ENCODE measurements around the gene RPS26. TPM values are rescaled to one million over a fixed set of nuclear protein-coding genes. Genes with fewer than 3 reads are reported as not detected.

Gene RPS26
- total and polyA plus RNA-seq, 9 of the 15 experiments (the other 6 are each of a cell fraction or from before 2014, with no cell fraction given), result 70.2 to 1,589 (median 852) TPM

GRCh38 chr12:56010111-56010570 lies 31.6 kb upstream of the RPS26 start (continued):
- peak in 1 of 2 experiments; percentile 63; a peak in 2 of 4 replicates for TF ChIP-seq ZNF318 (IDR thresholded peaks at IDR 0.05; ENCODE audit: borderline replicate concordance in 1 of 2, low read depth in 1 of 2)
- TF ChIP-seq NR2F6 (CRISPR knock-in tag; IDR thresholded peaks at IDR 0.05), result no peak
- 0 out of 2 replicates have a peak, but pooled peaks have one; percentile 24 for TF ChIP-seq TCFL5 (CRISPR knock-in tag; conservative IDR thresholded peaks at IDR 0.05)
- no peak for TF ChIP-seq ZNF436 (CRISPR knock-in tag; IDR thresholded peaks at IDR 0.05)
- TF ChIP-seq NUFIP1 (IDR thresholded peaks at IDR 0.05; ENCODE audit: partially characterized antibody), result no peak
- TF ChIP-seq ZNF12 (CRISPR knock-in tag; IDR thresholded peaks at IDR 0.05), result no peak
- TF ChIP-seq FOSL1 (tag; conservative IDR thresholded peaks at IDR 0.05), result 0 out of 2 replicates have a peak, but pooled peaks have one; percentile 38
- TF ChIP-seq SAFB (IDR thresholded peaks at IDR 0.05; ENCODE audit: borderline replicate concordance, low read depth, low read length), result no peak
- no peak for TF ChIP-seq SMC3 (conservative IDR thresholded peaks at IDR 0.05; ENCODE audit: insufficient read depth, low read depth, low read length)
- no peak for TF ChIP-seq NFRKB (IDR thresholded peaks at IDR 0.05; ENCODE audit: low read depth)
- no peak for TF ChIP-seq HOXB6 (CRISPR knock-in tag; IDR thresholded peaks at IDR 0.05; ENCODE audit: borderline replicate concordance)
- no peak for TF ChIP-seq ZNF507 (tag; conservative IDR thresholded peaks at IDR 0.05)
- TF ChIP-seq SUPT5H (IDR thresholded peaks at IDR 0.05), result no peak
- TF ChIP-seq ZNF146 (CRISPR knock-in tag; IDR thresholded peaks at IDR 0.05; ENCODE audit: unreplicated experiment), result no peak
- TF ChIP-seq EP300 (IDR thresholded peaks at IDR 0.05; ENCODE audit: low read length), result peak; percentile 75
- no peak for TF ChIP-seq CBX2 (IDR thresholded peaks at IDR 0.05; ENCODE audit: insufficient read depth, low read length, poor library complexity, severe bottlenecking)
- TF ChIP-seq RFX1 (IDR thresholded peaks at IDR 0.05), result no peak
- TF ChIP-seq PPARD (CRISPR knock-in tag; IDR thresholded peaks at IDR 0.05), result no peak
- 0 out of 2 replicates have a peak, but pooled peaks have one; percentile 56 for TF ChIP-seq SMAD3 (CRISPR knock-in tag; conservative IDR thresholded peaks at IDR 0.05)
- no peak for TF ChIP-seq HDAC6 (IDR thresholded peaks at IDR 0.05; ENCODE audit: low read depth, low read length)
- no peak for TF ChIP-seq NFXL1 (CRISPR knock-in tag; IDR thresholded peaks at IDR 0.05)
- TF ChIP-seq HDAC2 (IDR thresholded peaks at IDR 0.05), result peak; percentile 92
- TF ChIP-seq RBM25 (IDR thresholded peaks at IDR 0.05; ENCODE audit: low read depth, low read length, severe bottlenecking), result no peak
